Right hindlimb (tissue), 1 donor: ENCODE data around the gene CBFA2T2.
"Not testable (repeated sequence)": the region's sequence is repeated elsewhere in the genome, so short reads cannot be mapped to it uniquely, and the experiment has no call there.

ENCODE experiments used
- DNase-seq: peaks from one replicate; pipeline ENCODE4 v3.0.0-alpha.2; 2018

CBFA2T2 gene

GRCh38 chr20:33552519-33552918 lies 62.6 kb downstream of the CBFA2T2 start:
- DNase-seq = no peak

- no peak for DNase-seq
Measured at GRCh38 chr20:33553516-33553915, 63.6 kb downstream of the CBFA2T2 start.

GRCh38 chr20:33554914-33555420 lies 65.1 kb downstream of the CBFA2T2 start:
- no peak for DNase-seq

DNA sequence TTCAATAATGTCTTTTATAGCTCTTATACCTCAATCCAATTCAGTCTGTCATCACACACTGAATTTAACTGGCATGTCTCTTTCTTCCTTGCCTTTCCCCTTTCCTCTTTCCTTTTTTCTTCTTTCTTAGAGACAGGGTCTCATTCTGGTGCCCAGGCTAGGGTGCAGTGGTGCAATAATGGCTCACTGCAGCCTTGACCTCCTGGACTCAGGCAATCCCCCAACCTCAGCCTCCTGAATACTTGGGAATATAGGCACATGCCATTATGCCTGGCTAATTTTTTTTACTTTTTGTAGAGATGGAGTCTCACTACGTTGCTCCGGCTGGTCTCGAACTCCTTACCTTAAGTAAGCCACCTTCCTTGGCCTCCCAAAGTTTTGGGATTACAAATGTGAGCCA lies 65.9 kb downstream of the CBFA2T2 start:
- no peak for DNase-seq

DNA sequence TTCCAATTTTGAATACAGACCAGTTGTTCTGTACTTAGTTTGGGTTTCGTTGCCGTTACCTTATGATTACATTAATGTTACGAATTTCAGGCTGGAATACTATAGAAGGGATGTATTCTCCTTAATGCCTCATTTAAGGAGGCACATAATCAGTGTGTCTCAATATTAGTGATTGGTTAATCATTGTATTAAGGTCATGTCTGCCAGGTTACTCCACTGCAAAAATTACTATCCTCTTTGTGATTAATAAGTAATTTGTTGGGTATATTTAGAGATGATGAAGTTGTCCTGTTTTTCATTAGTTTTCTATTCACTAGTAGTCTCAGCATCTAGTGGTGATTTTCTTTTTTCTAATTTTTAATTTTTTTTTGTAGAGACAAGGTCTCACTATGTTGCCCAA lies 66.3 kb downstream of the CBFA2T2 start:
- DNase-seq = no peak

DNA sequence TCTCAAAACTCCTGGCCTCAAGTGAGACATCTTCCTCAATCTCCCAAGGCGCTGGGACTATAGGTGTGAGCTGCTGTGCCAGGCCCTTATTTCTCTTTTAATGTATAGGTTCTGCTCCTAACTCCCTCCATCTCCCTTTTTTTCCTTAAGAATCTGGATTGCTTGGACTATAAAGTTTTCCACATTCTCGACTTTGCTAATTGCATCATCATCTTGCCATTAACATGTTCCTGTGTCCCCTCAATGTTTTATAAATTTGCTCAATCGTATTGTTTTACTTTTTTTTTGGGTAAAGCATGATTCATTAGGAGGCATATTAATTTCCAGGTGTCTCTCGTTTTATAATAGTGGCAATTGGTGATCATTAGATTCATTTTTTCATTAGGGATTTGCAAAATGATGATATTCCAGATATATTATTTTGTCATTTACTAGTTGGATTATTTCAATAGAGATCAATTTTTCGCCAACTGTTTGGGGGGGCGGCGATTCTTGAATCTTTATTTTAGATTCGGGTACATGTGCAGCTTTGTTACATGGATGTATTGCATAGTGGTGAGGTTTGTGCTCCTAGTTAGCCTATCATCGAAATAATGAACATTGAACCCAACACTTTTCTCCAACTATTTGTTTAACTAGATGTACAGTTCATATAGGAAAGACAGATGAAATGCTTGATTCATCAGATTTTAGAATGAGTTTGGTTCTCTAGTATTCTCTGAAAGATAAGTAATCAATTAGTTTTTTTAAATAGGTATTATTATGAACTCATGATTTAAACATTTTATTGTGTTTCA lies 68.7 kb downstream of the CBFA2T2 start:
- no peak for DNase-seq

DNA sequence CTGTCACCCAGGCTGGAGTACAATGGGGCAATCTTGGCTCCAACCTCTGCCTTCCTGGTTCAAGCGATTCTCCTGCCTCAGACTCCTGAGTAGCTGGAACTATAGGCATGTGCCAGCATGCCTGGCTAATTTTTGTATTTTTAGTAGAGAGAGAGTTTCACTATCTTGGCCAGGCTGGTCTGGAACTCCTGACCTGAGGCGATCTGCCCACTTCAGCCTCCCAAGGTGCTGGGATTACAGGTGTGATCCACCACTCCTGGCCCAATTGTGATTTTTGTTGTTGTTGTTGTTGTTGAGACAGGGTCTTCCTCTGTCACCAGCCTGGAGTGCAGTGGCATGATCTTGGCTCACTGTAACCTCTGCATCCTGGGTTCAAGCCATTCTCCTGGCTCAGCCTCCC lies 69.3 kb downstream of the CBFA2T2 start:
- no peak for DNase-seq

- no peak for DNase-seq
Measured at GRCh38 chr20:33560026-33560425, 70.1 kb downstream of the CBFA2T2 start.

DNA sequence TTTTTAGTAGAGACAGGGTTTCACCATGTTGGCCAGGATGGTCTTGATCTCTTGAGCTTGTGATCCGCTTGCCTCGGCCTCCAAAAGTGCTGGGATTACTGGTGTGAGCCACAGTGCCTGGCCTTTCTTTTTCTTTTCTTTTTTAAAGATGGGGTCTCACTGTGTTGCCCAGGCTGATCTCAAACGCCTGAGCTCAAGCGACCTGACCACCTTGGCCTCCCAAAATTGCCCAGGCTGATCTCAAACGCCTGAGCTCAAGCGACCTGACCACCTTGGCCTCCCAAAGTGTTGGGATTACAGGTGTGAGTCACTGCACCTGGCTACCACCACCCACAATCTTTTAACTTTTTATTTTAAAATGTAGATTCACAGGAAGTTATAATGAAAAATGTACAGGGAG lies 71.2 kb downstream of the CBFA2T2 start:
- DNase-seq = not testable (repeated sequence)

- peak; percentile 90 for DNase-seq
Measured at GRCh38 chr20:33561692-33562601, 72.1 kb downstream of the CBFA2T2 start.

GRCh38 chr20:33563788-33564187 lies 73.9 kb downstream of the CBFA2T2 start:
- DNase-seq = no peak

- no peak for DNase-seq
Measured at GRCh38 chr20:33566781-33567603, 77.1 kb downstream of the CBFA2T2 start.

- no peak for DNase-seq
Measured at GRCh38 chr20:33567949-33568348, 78.1 kb downstream of the CBFA2T2 start.

- DNase-seq = peak; percentile 67
Measured at GRCh38 chr20:33568378-33568777, 78.5 kb downstream of the CBFA2T2 start.

GRCh38 chr20:33568868-33569801 lies 79.2 kb downstream of the CBFA2T2 start:
- DNase-seq = peak; percentile 51

- DNase-seq = no peak
Measured at GRCh38 chr20:33569802-33570391, 80.0 kb downstream of the CBFA2T2 start.

DNA sequence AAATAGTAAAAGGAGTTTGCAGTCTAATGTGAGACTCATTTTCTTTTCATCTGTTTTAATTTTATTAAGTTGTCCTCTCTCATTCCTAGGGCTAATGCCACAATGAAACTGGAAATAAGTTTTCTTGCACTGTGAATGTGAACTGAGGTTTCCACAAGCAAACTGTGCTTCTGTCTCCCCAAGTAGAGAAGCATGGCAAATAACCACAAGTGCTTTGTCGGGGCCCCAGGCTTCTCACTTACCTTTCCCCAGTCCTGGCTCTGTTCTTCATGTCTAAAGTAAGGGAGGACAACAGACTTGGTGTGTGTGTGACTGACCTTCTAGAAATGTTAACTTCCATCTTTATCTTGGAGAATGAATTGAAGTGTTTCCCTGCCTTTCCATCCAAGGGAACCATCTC lies 80.8 kb downstream of the CBFA2T2 start:
- no peak for DNase-seq

- DNase-seq = not testable (repeated sequence)
Measured at GRCh38 chr20:33573268-33573667, 83.4 kb downstream of the CBFA2T2 start.

DNA sequence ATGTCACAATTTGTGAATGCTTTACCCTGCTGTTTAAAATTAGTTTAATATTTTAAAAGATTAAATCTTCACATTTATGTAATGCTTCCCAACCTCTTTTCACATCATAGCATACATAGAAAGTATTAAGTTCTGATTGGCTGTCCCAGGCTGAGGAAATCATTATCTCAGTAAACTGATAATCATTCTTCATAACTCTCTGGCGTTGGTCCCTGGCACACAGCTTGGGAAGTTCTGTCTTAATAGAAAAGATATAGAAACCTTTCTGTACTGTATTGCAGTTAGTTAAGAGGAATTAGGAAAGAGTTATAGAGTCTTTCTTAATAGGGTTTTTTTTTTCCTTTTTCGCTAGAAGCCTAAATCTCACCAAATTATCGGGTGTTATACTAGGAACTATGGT lies 85.4 kb downstream of the CBFA2T2 start:
- DNase-seq = no peak

DNA sequence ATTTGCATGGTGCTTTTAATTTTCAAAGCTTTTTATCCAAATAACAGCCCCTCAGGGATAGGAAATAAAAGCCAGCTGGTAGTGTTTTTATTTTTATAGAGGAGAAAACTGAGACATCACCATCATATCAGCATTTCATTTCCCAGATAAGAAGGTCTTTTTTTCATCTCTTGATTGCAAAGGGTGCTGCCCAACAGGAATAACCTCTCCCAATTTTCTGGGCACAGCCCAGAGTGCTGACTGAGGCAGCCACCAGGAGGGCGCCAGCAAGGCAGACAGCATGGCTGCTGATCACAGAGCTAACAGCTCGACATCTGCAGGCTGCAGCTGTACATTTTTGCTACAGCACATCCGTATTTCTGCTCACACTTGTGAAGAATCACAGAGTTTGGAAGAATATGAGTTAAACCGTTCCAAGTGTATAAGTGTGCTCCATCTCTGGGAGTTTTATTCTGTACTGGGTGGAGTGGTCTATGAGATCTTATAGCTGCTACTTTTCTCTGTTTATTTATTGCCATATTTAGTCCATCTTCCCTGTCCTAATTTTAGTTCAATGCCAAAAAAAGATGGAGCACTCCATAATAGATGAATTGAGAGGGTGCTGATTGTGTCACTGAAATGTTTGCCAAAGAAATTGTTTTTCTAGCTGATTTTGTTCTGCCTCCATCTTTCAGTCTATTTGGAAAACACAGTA lies 86.7 kb downstream of the CBFA2T2 start:
- peak; percentile 63 for DNase-seq

DNA sequence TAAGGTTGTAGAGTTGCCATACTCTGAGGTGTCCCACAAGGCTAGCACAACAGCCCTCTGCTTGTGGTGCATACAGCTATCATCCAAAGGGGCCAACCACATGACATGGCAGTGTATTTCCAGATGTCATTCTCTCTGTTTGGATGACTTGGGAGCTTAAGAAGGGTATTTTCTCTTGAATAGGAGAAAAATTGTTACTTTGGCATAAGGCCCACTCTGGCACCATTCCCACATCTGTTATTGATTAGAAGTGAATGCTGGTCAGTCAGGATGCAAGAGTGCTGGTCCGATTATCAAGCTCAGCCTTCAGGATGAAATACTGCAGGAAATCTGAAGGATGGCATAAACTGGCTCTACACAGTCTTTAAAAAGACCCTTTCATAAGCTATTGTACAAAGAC lies 88.6 kb downstream of the CBFA2T2 start:
- peak; percentile 66 for DNase-seq
